GM19351 (cell line): ENCODE data around the gene TFE3.
A peak's percentile ranks its signal among the peaks of the same experiment; 100 is the strongest.

Experiments used
- ATAC-seq: cut with Tn5 transposase; IDR thresholded peaks from one replicate; pipeline ENCODE4 v1.9.1; 2021; ENCODE audit warnings: mild to moderate bottlenecking, moderate library complexity; ENCODE audit not compliant: unreplicated experiment

Gene TFE3

DNA sequence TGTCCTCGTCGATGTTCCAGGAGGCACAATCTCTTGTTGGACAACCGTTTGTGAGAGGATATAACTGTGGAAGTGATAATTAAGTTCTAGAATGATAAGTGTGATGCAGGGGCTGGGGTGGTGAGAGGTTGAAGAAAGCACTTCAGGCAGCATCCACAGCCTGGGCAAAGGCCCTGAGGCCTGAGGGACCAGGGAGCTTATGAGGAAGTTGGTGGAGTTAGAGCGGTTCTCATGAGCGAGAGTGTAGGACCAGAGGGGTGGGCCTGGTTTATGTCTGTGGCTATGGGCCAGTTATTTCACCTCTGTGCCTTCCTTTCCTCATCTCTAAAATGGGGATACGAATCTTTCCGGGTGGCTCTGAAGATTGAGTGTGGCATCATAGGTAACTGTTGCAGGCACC, 18.3 kb upstream of the TFE3 start:
- ATAC-seq: no peak

DNA sequence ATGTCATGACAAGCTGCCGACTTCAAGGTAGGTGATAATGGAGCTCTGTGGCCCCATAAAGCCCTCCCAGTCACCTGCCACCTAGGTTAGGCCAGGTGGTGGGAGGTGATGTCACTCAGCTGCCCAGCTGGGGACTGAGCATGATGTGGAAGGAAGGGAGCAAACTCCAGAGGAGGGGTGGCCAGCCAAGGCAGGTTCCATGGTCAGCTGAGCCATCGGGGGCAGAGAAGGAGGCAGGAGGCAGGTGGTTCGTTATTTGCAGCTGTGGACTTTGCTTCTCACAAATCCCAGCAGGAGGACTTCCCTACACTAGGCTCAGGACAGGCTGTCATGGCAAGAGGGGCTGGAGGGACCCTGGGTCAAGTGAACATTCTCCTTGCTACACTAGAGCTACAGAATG, 17.8 kb upstream of the TFE3 start:
- ATAC-seq: no peak

DNA sequence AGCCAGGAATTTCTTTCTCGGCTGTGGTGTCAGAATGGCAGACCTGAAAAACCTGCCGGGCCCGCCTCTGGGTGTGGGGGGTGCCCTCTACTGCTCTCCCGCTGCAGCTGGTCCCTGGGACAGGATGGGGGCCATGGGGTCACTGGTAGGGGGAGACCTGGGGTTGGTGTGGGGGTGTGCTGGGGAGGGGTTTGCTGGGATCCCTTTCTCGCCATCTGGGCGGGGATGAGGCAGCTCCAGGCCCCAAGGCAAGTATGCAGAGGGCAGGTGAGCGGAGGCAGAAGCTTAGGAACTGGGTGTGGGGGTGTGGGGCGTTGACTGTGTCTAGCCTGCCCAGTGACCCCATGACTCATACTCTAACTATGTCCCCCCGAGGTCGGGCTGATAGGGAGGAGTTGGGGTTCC, 16.5 kb upstream of the TFE3 start:
- no peak for ATAC-seq

DNA sequence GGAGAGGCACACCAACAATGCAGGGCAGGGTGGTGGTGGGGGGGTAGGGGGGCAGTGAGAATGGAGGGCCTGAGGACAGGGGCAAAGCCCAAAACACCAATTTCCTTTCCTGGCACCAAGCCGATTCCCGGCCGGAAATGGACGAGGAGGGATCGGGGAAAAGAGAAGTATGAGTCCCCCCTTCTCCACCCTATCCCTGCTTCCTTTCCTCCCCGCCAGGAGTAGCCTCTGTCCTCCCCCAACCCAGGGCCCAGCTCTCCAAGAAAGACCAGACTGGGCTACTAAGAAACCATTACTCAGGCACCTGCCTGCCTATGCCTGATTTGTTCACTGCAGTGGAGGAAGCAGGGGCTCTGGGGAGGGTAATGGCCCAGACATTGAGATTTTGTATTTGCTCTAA, 16.0 kb upstream of the TFE3 start:
- ATAC-seq: no peak

DNA sequence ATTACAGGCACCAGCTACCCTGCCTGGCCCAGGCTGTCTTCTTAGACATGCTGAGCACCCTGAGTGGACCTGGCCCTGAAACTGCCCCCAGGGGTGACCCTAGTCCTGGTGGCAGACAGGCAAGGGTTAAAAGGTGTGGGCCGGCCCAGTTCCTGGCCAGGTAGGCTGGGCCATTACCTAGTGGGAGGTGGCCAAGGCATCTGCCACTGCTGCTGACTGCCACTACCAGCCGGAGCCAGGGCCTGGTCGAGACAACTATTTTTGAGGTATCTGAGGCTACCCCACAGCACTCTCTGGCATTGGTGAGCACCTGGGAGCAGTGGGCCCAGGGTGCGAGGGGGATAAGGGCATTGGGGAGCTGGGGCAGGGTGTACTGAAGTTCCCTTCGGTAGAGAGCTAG, 15.6 kb upstream of the TFE3 start, which contains the start of gene CCDC120:
Gene CCDC120 (plus strand): TSS at position 206 of the 400 bp plus-strand sequence. CDS start 3,043 bp downstream, outside the sequence.
- no peak for ATAC-seq

DNA sequence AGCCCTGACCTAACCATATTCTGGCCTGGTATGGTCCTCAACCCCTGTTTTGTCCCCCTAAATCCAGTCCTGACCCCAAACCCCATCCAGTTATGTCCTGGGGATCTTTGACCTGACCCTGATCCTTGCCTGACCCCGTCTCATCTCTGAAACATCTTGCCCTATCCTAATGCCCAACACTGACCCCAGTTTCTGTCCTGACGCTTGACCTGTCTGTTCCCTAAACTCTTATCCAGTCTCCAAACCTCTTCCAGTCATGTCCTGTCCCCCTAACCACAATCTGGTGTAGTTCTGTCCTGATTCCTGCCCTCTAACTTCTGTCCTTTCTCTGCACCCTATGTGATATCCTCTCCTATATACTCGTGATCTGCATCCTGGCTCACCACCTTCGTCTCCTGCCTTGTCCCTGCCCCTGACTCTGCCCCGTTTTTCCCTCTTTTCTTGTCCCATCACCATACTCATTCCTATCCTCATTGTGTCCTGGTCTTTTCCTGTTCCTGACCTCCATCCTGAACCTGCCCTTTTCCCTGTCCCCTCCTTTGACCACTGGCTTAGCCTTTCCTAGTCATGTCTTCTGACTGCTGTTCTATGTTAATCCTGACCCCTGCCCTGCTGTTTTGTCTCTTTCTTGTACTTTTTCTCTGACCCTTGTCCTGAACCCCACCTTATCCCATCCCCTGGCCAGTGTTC, 11.1 kb upstream of the TFE3 start:
- ATAC-seq: no peak

DNA sequence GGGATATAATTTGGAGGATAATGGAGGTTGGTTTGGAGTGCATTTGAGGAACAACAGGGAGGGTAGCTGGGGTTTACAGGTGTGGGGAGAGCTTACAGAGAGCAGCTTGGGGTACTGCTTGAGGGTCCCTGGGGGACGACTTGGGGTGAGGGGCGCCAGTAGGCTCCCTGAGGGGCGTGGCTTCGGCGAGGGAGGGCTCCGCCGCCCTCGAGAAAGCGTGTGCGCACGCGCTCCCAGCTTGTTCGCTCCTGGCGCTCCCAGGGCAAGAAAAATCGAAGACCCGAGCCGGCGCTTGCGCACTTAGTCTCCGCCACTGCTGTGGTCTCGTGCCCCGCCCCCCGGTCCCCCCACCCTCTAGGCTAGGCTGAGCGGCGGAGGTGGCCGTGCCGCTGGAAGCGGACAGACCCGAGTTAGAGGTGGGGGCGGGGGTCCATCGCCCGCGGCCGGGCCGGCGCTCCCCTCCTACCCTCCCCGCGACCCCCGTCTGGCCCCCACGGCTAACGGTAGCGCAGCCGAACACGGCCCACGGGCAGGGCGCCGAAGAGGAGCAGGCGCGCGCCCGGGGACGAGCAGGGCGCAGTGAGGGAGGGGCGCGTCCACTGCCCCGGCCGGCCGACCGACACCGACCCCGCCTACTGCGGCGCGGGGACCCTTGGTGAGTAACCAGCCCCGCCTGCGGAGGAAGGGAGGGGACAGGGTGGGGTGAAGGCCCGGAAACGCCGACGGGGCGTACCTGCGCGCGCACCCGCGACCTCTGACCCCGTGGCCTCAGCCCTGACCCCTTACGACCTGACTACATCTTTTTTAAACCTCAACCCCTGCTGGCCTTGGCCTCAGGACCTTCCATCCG, 10.3 kb upstream of the TFE3 start:
- peak; percentile 63 for ATAC-seq

DNA sequence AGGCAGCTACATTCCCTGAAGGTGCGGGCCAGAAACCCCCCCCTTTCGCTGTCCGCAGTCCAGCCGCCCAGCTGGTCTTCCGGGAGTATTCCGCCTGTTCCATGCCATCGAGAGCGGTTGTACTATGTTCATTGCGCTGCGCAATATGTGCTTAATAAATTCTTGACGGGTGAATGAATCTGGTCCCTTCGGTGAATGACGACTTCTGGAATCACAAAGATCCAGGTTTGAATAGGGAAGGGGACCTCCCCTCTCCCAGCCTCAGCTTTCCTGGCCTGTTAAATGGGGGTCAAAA, 777 bp upstream of the TFE3 start:
- ATAC-seq: no peak

DNA sequence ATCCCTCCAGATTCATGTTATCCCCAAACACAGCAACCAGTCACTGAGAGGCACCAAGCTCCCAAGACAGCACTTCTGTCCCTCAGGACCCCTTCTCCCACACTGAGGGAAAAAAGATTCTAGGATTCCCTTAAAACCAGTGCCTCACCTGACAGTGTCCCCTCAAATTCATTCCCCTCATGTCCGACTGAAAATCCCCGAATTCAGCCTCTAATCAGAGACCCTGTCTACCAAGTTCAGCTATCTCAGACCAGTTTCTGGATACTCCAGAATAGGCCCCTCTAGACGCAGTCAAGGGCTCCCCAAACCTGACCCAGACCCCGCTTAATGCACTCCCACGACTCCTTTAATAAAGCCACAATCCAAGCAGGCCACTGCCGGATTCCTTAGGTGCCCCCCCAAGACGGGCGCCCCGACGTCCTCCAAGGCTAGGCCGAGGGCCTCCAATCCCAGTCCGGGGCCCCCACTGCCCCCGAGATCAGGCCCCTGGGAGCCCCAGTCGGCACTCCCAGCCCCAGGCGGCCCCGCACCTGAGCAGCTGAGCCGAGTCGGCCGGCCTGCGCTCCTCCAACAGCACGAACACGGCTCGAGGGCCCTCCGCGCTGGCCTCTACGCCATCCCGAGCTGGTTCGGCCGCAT, 457 bp downstream of the TFE3 start:
- peak; percentile 10 for ATAC-seq

DNA sequence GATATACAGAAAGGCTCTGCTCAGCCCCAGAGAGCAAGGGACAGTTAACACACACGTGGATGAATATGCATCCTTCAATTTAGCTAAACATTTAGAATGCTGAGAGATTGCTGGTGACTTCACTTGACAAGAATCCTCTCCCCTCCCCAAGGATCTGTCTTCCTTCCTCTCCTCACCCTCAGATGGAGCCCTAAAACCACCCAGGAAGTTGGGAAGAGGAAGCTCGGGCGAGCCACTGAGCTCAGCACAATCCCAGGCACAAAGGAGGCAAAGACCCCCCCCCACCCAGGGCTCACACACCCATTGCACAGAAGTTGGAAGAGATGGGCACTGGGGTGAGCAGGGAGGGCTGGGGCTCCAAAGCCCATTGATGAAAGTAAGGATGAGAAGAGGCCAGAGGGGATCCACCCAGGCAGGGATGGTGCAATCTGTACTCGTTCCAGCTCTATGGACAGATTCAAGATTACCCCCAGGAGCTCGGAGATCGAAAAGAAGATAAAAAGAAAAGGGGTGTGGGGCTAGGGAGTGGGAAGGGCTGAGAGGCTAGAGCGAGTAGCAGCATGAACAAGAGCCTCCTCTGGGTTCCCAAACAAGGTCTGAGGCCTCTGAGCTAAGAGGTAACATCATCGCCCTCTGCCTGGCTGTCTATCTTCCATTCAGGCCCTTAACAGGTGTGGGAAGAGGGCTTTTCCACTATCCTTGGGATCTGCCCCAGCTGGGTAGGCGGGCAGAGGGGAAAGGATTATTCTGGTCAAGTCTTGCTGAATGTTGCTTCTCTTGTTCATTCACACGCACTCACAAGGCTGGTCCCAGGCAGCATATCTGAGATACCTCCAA, 1.2 kb downstream of the TFE3 start:
- ATAC-seq: no peak

DNA sequence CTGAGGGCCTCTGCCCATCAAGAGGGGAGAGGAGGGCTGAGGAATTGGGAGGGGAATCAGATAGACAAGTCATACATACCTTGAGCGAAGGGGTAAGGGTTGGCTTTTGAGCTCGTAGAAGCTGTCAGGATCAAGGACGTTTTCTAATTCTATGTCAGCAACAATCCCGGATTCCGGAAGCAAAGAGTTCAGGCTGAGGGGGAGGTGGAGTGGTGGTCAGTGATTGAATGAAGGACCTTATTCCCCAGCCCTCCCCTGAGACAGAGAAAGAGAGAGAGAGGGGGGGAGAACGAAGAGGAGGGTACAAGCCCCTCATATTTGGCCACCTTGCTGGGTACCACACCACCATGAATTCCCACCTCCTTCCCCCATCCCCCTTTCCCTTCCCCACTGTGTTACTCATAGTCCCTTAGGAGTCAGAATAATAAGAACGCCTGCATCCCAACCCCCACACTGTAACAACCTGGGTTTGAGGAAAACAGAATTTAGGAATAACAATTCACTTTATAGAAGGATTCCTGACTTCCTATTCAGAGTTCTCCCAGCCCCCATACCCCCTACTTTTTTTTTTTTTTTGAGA, 2.7 kb downstream of the TFE3 start:
- ATAC-seq: no peak

DNA sequence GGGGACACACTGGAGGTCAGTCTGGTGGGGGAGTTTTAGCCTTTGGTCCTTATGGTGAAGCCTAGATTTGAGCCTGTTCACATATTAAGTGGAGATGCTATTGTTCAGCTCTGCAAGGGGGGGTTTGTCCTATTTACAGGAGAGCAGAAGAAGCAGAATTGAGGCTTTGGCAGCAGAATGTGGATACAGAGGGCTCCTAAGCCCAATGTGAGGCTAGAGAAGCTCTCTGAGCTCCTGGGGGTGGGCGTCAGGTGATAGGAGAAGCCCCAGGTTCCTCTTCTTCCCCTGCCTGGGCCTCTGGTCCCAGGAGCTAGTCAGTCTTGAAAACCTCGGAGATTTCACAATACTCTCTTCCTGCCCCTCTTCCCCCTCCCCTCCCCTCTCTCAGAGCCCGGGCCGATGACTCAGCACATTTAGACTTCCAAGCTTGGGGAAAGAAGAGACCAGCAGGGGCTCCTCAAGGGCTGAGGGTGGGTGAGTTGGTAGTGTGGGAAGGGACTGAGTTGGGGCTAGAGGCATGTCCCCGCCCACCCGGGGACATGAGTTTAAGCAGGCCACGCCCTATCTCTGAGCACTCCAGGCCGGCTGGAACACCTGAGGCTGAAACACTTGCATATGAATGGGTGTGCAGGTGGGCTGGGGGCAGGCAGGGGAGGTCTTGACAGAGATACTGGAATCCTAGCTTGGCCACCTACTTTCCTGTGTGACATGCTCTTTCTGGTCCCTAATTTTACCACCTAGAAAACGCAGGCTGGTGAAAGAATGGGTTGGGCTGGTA, 3.4 kb downstream of the TFE3 start:
- no peak for ATAC-seq

DNA sequence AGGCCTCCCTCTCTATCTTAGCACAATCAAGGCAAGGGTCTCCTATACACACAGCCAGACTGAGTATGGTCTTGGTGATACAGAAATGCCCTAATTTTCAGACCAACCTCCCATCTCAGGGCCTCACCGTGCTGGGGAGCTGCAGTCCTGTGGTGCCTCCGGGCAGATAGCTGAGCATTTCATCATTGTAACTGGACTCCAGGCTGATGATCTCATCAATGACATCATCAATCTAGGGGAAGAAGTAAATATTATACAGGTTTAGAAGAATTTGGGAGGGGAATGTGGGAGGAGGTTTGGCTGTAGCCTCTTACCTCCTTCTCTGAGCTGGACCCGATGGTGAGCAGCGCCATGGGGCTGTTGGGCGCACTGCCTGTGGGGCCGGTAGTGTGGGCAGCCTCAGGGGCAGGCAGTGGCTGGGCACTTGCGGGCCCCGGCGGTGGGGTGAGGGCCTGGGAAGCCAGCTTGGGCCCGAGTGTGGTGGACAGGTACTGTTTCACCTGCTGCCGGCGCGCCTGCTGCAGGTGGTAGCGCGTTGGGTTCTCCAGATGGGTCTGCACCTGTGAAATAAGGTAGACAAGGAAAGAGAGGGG, 5.2 kb downstream of the TFE3 start:
- ATAC-seq: no peak

DNA sequence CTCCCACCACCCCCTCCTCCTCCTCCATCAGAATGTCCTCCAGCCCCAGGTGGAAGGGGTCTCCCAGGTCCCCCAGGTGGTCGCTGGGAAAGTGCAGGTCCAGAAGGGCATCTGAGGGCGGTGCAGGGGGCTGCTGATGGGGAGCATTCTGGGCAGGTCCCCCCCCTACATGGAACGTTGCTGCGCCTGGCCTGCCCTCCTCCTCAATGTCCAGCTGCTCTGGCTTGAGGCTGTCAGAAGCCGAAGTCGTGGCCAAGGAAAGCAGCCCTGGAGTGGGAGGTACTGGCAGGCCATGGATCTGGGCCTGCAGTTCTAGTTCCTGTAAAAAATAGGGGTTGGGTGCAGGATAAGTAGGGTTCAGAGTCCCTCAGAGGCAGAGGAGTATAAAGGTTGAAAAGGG, 12.9 kb downstream of the TFE3 start:
- ATAC-seq: no peak

DNA sequence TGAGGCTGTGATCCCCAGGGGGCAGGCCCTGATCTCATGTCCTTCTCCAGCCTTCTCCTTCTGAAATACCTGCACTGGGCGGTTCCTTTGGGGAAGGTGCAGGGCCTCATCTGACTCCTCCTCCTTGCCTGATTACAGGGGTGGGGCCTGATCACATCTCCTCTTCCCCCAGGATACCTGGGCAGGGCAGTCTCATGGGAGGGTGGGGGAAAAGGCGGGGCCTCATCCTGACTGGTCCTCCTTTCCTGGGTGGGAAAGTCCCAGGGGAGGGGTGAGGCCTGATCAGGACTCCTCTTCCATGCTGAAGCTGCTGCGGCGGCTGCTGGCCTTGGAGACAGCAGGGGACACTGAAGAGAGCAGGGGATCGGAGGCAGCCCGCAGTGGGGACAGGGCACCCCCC, 13.3 kb downstream of the TFE3 start:
- ATAC-seq: no peak

DNA sequence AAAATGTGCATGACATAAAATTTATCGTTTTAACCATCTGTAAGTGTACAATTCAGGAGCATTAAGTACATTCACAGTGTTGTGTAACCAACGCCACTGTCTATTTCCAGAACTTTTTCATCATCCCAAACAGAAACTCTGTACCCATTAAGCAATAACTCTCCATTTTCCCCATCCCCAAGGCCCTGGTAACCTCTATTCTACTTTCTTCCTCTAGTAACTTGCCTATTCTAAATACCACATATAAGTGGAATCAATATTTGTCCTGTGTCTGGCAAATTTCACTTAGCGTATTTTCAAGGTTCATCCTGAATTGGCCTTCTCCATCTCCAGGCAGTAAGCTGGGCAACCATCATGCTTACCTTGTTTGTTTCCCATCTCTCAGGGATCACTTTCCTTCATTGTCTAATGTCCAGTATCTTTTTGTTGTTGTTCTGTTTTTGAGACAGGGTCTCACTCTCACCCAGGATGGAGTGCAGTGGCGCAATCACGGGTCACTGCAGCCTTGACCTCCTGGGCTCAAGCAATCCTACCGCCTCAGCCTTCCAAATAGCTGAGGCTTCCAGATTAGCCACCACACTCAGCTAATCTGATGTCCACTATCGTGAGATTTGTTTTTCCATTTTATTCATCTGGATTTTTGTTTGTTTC, 23.4 kb downstream of the TFE3 start:
- ATAC-seq: no peak

DNA sequence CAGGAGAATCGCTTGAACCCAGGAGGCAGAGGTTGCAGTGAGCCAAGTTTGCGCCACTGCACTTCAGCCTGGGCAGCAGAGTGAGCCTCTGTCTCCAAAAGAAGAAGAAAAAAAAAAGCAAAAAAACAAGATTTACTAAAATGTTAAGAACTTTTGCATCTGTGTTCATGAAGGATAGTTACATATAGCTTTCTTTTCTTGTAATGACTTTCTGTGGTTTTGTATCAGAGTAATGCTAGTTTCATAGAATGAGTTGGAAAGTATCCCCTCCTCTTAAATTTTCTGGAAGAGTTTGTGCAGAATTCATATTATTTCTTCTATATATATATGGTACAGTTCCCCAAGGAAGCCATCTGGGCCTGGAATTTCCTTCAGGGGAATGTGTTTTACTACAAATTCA, 24.1 kb downstream of the TFE3 start:
- no peak for ATAC-seq

DNA sequence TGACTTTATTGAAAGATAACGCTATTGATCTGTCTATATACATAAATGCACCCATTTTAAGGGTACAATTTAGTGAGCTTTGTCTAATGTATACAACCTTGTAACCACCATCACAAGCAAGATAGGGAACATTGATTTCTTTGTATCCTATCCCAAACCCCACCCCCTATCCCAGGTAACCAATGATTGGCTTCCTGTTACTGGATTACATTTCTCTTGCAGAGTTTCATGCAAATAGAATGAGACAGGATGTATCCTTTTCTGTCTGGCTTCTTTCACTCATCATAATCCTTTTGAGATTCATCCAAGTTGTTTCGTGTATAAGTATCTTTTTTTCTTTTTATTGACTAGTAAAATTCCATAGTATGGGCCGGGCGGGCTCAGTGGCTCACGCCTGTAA, 39.5 kb downstream of the TFE3 start:
- ATAC-seq: no peak
